ENCODE results near the gene CYP4F8. TPM values are rescaled to one million over a fixed set of nuclear protein-coding genes. Genes with fewer than 3 reads are reported as not detected.

CYP4F8 gene
- total and polyA plus RNA-seq, 2 of the 8 experiments (the other 6 are each of a cell fraction or from before 2014, with no cell fraction given): not detected

- TF ChIP-seq POLR2AphosphoS5 (IDR thresholded peaks at IDR 0.05; ENCODE audit: low read depth, low read length) (no peak), CHD1 (IDR thresholded peaks at IDR 0.05; ENCODE audit: low read depth, low read length) (no peak), CTBP2 (IDR thresholded peaks at IDR 0.05; ENCODE audit: borderline replicate concordance, insufficient read depth, insufficient read length, low read length) (no peak)
Observed at GRCh38 chr19:15671237-15671821, 56.3 kb downstream of the CYP4F8 start (continued).
